Fibroblast of pulmonary artery (primary cell): Measurements from ENCODE around the gene OR4D1.
"Not testable (repeated sequence)": the region's sequence is repeated elsewhere in the genome, so short reads cannot be mapped to it uniquely, and the experiment has no call there.

Experiments used
- DNase-seq: peaks from one replicate; pipeline ENCODE4 v3.0.0-alpha.2; 2010; ENCODE audit warnings: low read depth
- H3K4me3 ChIP-seq: replicated peaks from 2 replicates; pipeline ENCODE4 v1.5.1; 2011; ENCODE audit warnings: low read depth, mild to moderate bottlenecking, control low read depth, low read length, moderate library complexity
- CTCF ChIP-seq: IDR thresholded peaks from 2 replicates; pipeline ENCODE4 v1.5.1; 2011; ENCODE audit warnings: mild to moderate bottlenecking, control low read depth, low read length, inconsistent platforms; ENCODE audit errors: missing control alignments

The OR4D1 gene

GRCh38 chr17:58147930-58148434 lies at the start of gene OR4D1:
Gene OR4D1, plus strand, starts transcription at chr17:58148384. Its CDS starts 6,770 bp downstream, at chr17:58155154.
- DNase-seq: no peak
- TF ChIP-seq CTCF: no peak
- no peak within 1 kb of the TSS for H3K4me3 ChIP-seq

GRCh38 chr17:58100506-58100905 lies 47.7 kb upstream of the OR4D1 start:
- TF ChIP-seq CTCF: no peak
- no peak overlapping the region for H3K4me3 ChIP-seq
- no peak for DNase-seq

- DNase-seq, H3K4me3 ChIP-seq: not testable (repeated sequence)
These were observed 46.3 kb upstream of the OR4D1 start for GRCh38 chr17:58101898-58102297.

GRCh38 chr17:58105093-58105492 lies 43.1 kb upstream of the OR4D1 start:
- DNase-seq: no peak
- TF ChIP-seq CTCF: no peak
- H3K4me3 ChIP-seq: no peak overlapping the region

GRCh38 chr17:58107306-58107705 lies 40.9 kb upstream of the OR4D1 start:
- TF ChIP-seq CTCF: no peak
- no peak overlapping the region for H3K4me3 ChIP-seq
- DNase-seq: no peak

DNA sequence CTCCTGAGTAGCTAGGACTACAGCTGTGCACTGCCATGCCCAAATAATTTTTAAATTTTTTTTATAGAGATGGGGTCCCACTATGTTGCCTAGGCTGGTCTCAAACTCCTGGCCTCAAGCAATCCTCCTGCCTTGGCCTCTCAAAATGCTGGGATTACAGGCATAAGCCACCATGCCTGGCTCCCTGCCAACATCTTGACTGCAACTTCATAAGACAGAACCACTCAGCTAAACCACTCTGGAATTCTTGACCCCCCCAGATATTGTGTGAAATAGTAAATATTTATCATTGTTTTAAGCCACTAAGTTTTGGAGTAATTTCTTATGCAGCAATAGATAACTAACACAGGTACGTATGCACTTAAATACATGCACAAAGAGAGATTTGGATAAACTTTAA lies 39.0 kb upstream of the OR4D1 start:
- H3K4me3 ChIP-seq: no peak overlapping the region
- no peak for DNase-seq
- TF ChIP-seq CTCF: no peak

- no peak for TF ChIP-seq CTCF
- H3K4me3 ChIP-seq: no peak overlapping the region
- DNase-seq: no peak
These were observed 38.2 kb upstream of the OR4D1 start for GRCh38 chr17:58110012-58110411.
